HL-60 (cell line): ENCODE results near the gene TSPAN8.
"Not testable (repeated sequence)": the region's sequence is repeated elsewhere in the genome, so short reads cannot be mapped to it uniquely, and the experiment has no call there.

Source experiments
- DNase-seq, 2 experiments: peaks; one replicate each; pipeline ENCODE4 v3.0.0-alpha.2; 2010 to 2020; ENCODE audit warnings: low read depth in 1 of 2, low spot score in 1 of 2
- H3K27ac ChIP-seq: fragments of 250-450 bp; sonication (Bioruptor Pico); replicated peaks from 2 replicates; pipeline ENCODE4 v1.5.1; 2020; ENCODE audit warnings: mild to moderate bottlenecking, moderate library complexity
- H3K27me3 ChIP-seq: fragments of 250-450 bp; sonication (Bioruptor Pico); 2 replicates; pipeline ENCODE4 v1.5.1; 2021; ENCODE audit warnings: mild to moderate bottlenecking, moderate library complexity; ENCODE audit not compliant: insufficient read depth, poor library complexity, severe bottlenecking
- H3K4me3 ChIP-seq: replicated peaks from 2 replicates; pipeline ENCODE4 v1.5.1; 2011; ENCODE audit warnings: mild to moderate bottlenecking, control low read depth, low read length; ENCODE audit not compliant: insufficient read depth
- CTCF ChIP-seq: IDR thresholded peaks from one replicate; pipeline ENCODE4 v1.5.1; 2011; ENCODE audit warnings: low read length, control low read depth, inconsistent platforms; ENCODE audit not compliant: insufficient read depth
- GABPA ChIP-seq: IDR thresholded peaks from 2 replicates; pipeline ENCODE4 v1.6.1; 2012; ENCODE audit warnings: low read depth
- POLR2AphosphoS5 ChIP-seq: IDR thresholded peaks from 2 replicates; pipeline ENCODE4 v1.6.1; 2012; ENCODE audit warnings: low read depth
- REST ChIP-seq: IDR thresholded peaks from 2 replicates; pipeline ENCODE4 v1.6.1; 2012; ENCODE audit warnings: low read depth; ENCODE audit not compliant: insufficient replicate concordance
- SPI1 ChIP-seq: IDR thresholded peaks from 2 replicates; pipeline ENCODE4 v1.6.1; 2012; ENCODE audit warnings: low read depth, mild to moderate bottlenecking, borderline replicate concordance

Gene TSPAN8

GRCh38 chr12:71169286-71169685 is 11.5 kb upstream of the TSPAN8 start:
- Histone ChIP-seq H3K27ac (no peak overlapping the region), H3K4me3 (no peak overlapping the region), H3K27me3 (no peaks in the 10 kb centered on the region)
- TF ChIP-seq SPI1 (no peak), POLR2AphosphoS5 (no peak), CTCF (no peak), GABPA (no peak)
- DNase-seq = no peak

- Histone ChIP-seq H3K27me3 (no peaks in the 10 kb centered on the region), H3K27ac (no peak overlapping the region), H3K4me3 (no peak overlapping the region)
- DNase-seq = no peak
- TF ChIP-seq SPI1 (no peak), CTCF (no peak), POLR2AphosphoS5 (no peak)
Observed at GRCh38 chr12:71166862-71167496, 9.2 kb upstream of the TSPAN8 start.

- no peak overlapping the region for H3K4me3 ChIP-seq
- DNase-seq = no peak
- no peak overlapping the region for H3K27ac ChIP-seq
- H3K27me3 ChIP-seq = no peaks in the 10 kb centered on the region
- TF ChIP-seq GABPA = no peak
- no peak for TF ChIP-seq CTCF
- TF ChIP-seq REST = no peak
- no peak for TF ChIP-seq SPI1
- no peak for TF ChIP-seq POLR2AphosphoS5
Observed at GRCh38 chr12:71166280-71166679, 8.5 kb upstream of the TSPAN8 start.

- not testable (repeated sequence) for DNase-seq, H3K27me3 ChIP-seq, H3K27ac ChIP-seq, H3K4me3 ChIP-seq
Observed at GRCh38 chr12:71165780-71166179, 8.0 kb upstream of the TSPAN8 start.

- Histone ChIP-seq H3K27me3 (no peaks in the 10 kb centered on the region), H3K27ac (no peak overlapping the region), H3K4me3 (no peak overlapping the region)
- DNase-seq = no peak
- TF ChIP-seq REST = no peak
- no peak for TF ChIP-seq GABPA
- TF ChIP-seq POLR2AphosphoS5 = no peak
Observed at GRCh38 chr12:71164568-71165197, 6.9 kb upstream of the TSPAN8 start.
